Measurements from ENCODE around the gene XPC.

The XPC gene

DNA sequence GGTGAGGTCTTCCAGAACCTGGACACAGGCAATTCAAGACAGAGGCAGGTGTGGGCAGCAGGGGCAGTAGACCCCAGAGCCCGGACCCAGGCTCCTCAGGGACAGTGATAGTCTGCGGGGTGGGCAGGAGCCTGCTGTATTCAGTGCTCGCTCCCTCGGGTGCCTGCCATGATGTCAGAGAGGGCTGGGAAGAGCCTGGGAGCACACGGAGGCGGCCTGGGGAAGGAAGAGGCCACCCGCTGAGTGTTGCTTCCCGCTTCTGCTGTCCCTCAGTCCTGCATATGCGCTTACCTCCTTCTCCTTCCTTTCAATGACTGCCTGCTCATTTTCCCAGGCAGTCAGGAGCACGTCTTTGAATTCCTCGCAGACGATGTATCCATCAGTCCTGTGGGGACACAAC lies 30.8 kb downstream of the XPC start:
- no peak for TF ChIP-seq TAF1 (IDR thresholded peaks at IDR 0.05; ENCODE audit: low read depth)
- TF ChIP-seq EP300 (IDR thresholded peaks at IDR 0.05; ENCODE audit: borderline replicate concordance) = no peak
- TF ChIP-seq, protein P1, sequence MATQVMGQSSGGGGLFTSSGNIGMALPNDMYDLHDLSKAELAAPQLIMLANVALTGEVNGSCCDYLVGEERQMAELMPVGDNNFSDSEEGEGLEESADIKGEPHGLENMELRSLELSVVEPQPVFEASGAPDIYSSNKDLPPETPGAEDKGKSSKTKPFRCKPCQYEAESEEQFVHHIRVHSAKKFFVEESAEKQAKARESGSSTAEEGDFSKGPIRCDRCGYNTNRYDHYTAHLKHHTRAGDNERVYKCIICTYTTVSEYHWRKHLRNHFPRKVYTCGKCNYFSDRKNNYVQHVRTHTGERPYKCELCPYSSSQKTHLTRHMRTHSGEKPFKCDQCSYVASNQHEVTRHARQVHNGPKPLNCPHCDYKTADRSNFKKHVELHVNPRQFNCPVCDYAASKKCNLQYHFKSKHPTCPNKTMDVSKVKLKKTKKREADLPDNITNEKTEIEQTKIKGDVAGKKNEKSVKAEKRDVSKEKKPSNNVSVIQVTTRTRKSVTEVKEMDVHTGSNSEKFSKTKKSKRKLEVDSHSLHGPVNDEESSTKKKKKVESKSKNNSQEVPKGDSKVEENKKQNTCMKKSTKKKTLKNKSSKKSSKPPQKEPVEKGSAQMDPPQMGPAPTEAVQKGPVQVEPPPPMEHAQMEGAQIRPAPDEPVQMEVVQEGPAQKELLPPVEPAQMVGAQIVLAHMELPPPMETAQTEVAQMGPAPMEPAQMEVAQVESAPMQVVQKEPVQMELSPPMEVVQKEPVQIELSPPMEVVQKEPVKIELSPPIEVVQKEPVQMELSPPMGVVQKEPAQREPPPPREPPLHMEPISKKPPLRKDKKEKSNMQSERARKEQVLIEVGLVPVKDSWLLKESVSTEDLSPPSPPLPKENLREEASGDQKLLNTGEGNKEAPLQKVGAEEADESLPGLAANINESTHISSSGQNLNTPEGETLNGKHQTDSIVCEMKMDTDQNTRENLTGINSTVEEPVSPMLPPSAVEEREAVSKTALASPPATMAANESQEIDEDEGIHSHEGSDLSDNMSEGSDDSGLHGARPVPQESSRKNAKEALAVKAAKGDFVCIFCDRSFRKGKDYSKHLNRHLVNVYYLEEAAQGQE (IDR thresholded peaks at IDR 0.05; ENCODE audit: low read depth) = no peak
- TF ChIP-seq CREB1 (IDR thresholded peaks at IDR 0.05; ENCODE audit: low read depth) = no peak
- no peak for TF ChIP-seq TCF12 (IDR thresholded peaks at IDR 0.05; ENCODE audit: low read depth)
- no peak for TF ChIP-seq CEBPB (IDR thresholded peaks at IDR 0.05)
- TF ChIP-seq NFIC (IDR thresholded peaks at IDR 0.05) = no peak
- TF ChIP-seq, protein P2, sequence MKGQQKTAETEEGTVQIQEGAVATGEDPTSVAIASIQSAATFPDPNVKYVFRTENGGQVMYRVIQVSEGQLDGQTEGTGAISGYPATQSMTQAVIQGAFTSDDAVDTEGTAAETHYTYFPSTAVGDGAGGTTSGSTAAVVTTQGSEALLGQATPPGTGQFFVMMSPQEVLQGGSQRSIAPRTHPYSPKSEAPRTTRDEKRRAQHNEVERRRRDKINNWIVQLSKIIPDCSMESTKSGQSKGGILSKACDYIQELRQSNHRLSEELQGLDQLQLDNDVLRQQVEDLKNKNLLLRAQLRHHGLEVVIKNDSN (IDR thresholded peaks at IDR 0.05) = no peak
- TF ChIP-seq TEAD4 (IDR thresholded peaks at IDR 0.05) = no peak
- TF ChIP-seq EGR1 (IDR thresholded peaks at IDR 0.05) = no peak
- no peak for TF ChIP-seq ZBTB7A (IDR thresholded peaks at IDR 0.05; ENCODE audit: low read depth)
- TF ChIP-seq FOXM1 (IDR thresholded peaks at IDR 0.05; ENCODE audit: borderline replicate concordance, low read depth) = no peak
- no peak for TF ChIP-seq YY1 (IDR thresholded peaks at IDR 0.05; ENCODE audit: low read depth)
- no peak for TF ChIP-seq MAX (IDR thresholded peaks at IDR 0.05)
- TF ChIP-seq RAD21 (IDR thresholded peaks at IDR 0.05; ENCODE audit: low read depth) = no peak

GRCh38 chr3:14147066-14147435 lies 31.4 kb downstream of the XPC start:
- TF ChIP-seq, protein P2 (IDR thresholded peaks at IDR 0.05) = no peak
- TF ChIP-seq TEAD4 (IDR thresholded peaks at IDR 0.05) (no peak), YY1 (IDR thresholded peaks at IDR 0.05; ENCODE audit: low read depth) (no peak), EP300 (IDR thresholded peaks at IDR 0.05; ENCODE audit: borderline replicate concordance) (no peak)

GRCh38 chr3:14146381-14147065 lies 31.9 kb downstream of the XPC start:
- TF ChIP-seq EGR1 (IDR thresholded peaks at IDR 0.05) = no peak
- TF ChIP-seq NFIC (IDR thresholded peaks at IDR 0.05) = no peak
- no peak for TF ChIP-seq YY1 (IDR thresholded peaks at IDR 0.05; ENCODE audit: low read depth)
- TF ChIP-seq, protein P2 (IDR thresholded peaks at IDR 0.05) = no peak
- no peak for TF ChIP-seq EP300 (IDR thresholded peaks at IDR 0.05; ENCODE audit: borderline replicate concordance)
- no peak for TF ChIP-seq TCF12 (IDR thresholded peaks at IDR 0.05; ENCODE audit: low read depth)
- no peak for TF ChIP-seq CREB1 (IDR thresholded peaks at IDR 0.05; ENCODE audit: low read depth)
- TF ChIP-seq TEAD4 (IDR thresholded peaks at IDR 0.05) = no peak
- TF ChIP-seq RAD21 (IDR thresholded peaks at IDR 0.05; ENCODE audit: low read depth) = no peak
- no peak for TF ChIP-seq MAX (IDR thresholded peaks at IDR 0.05)
- no peak for TF ChIP-seq CEBPB (IDR thresholded peaks at IDR 0.05)
- TF ChIP-seq, protein P1 (IDR thresholded peaks at IDR 0.05; ENCODE audit: low read depth) = no peak
- no peak for TF ChIP-seq ZBTB7A (IDR thresholded peaks at IDR 0.05; ENCODE audit: low read depth)

DNA sequence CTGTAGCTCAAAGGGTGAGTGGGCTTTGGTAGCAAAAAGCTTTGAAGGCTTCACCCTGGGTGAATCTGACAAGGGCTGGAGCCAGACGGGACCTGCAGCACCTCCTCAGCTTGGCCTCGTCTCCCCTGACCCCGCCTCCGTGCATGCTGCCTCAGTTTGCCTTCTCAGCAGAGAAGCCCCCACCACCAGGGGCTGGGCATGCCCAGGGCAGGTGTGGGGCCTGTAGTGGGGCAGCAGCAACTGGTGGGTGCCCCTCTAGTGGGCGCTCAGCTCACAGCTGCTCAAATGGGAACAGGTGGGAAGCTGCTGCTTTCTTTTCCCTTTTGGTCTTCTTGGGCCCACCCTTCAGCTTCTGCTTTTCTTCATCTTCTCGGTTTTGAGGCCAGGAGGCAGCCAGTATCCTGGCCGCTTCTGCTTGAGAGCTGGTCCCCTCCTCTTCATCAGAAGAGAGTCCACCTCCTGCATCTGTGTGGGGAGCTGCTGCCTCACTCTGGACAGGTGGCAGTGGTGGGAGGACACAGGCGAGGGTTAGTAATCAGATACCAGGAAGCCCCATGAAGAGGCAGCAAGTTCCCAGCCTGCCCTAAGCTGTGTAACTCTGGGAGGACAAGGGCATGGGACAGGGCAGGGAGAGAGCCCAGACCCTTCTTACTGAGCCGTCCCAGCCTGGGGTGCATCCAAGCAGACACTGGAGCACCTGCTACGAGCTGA lies 32.6 kb downstream of the XPC start:
- TF ChIP-seq TAF1 (IDR thresholded peaks at IDR 0.05; ENCODE audit: low read depth) (no peak), ZBTB7A (IDR thresholded peaks at IDR 0.05; ENCODE audit: low read depth) (no peak), TCF12 (IDR thresholded peaks at IDR 0.05; ENCODE audit: low read depth) (no peak), NFIC (IDR thresholded peaks at IDR 0.05) (no peak), CREB1 (IDR thresholded peaks at IDR 0.05; ENCODE audit: low read depth) (no peak)
- TF ChIP-seq, protein P2 (IDR thresholded peaks at IDR 0.05) = no peak

GRCh38 chr3:14145236-14145635 lies 33.2 kb downstream of the XPC start:
- TF ChIP-seq TCF12 (IDR thresholded peaks at IDR 0.05; ENCODE audit: low read depth) = no peak
- TF ChIP-seq TAF1 (IDR thresholded peaks at IDR 0.05; ENCODE audit: low read depth) = no peak
- no peak for TF ChIP-seq CEBPB (IDR thresholded peaks at IDR 0.05)
- no peak for TF ChIP-seq MAX (IDR thresholded peaks at IDR 0.05)
- TF ChIP-seq, protein P2 (IDR thresholded peaks at IDR 0.05) = no peak
- TF ChIP-seq, protein P1 (IDR thresholded peaks at IDR 0.05; ENCODE audit: low read depth) = no peak
- TF ChIP-seq CREB1 (IDR thresholded peaks at IDR 0.05; ENCODE audit: low read depth) = no peak
- TF ChIP-seq YY1 (IDR thresholded peaks at IDR 0.05; ENCODE audit: low read depth) = no peak
- TF ChIP-seq TEAD4 (IDR thresholded peaks at IDR 0.05) = no peak
- TF ChIP-seq FOXM1 (IDR thresholded peaks at IDR 0.05; ENCODE audit: borderline replicate concordance, low read depth) = no peak
- no peak for TF ChIP-seq EP300 (IDR thresholded peaks at IDR 0.05; ENCODE audit: borderline replicate concordance)
- TF ChIP-seq ZBTB7A (IDR thresholded peaks at IDR 0.05; ENCODE audit: low read depth) = no peak
- no peak for TF ChIP-seq RAD21 (IDR thresholded peaks at IDR 0.05; ENCODE audit: low read depth)
- TF ChIP-seq NFIC (IDR thresholded peaks at IDR 0.05) = no peak

Measured in Ishikawa (cell line).